NB4 (cell line): ENCODE measurements around the gene HOXC12.

ENCODE experiments used
- MAX ChIP-seq: IDR thresholded peaks from 2 replicates; pipeline ENCODE4 v1.6.1; 2011; ENCODE audit warnings: low read depth, low read length
- POLR2A ChIP-seq: IDR thresholded peaks from 2 replicates; pipeline ENCODE4 v1.6.1; 2011; ENCODE audit warnings: mild to moderate bottlenecking; ENCODE audit not compliant: insufficient read length; ENCODE audit errors: extremely low read depth
- TF ChIP-seq, protein P1 (sequence below): IDR thresholded peaks from one replicate; pipeline ENCODE4 v1.5.1; 2012; ENCODE audit warnings: low read depth, low read length

DNA sequence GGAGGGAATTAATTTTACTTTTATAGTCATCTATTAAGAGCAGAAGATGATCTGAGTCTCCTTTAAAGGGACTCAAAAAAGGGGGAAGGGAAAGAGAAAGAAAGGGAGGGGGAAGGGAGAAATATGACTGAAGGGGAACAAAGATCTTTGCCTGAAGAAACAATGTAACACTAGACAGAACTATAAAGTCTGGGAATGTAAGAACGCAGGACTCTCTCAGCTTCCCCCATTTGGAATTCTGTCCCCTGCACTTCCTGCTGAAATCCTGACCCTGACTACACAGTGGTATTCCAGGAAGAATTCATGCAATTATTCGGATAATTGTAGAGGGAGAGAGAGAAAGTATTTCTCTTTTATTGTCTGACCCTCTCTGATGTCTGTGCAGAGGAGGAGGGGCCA lies 9.6 kb downstream of the HOXC12 start:
- TF ChIP-seq, protein P1, sequence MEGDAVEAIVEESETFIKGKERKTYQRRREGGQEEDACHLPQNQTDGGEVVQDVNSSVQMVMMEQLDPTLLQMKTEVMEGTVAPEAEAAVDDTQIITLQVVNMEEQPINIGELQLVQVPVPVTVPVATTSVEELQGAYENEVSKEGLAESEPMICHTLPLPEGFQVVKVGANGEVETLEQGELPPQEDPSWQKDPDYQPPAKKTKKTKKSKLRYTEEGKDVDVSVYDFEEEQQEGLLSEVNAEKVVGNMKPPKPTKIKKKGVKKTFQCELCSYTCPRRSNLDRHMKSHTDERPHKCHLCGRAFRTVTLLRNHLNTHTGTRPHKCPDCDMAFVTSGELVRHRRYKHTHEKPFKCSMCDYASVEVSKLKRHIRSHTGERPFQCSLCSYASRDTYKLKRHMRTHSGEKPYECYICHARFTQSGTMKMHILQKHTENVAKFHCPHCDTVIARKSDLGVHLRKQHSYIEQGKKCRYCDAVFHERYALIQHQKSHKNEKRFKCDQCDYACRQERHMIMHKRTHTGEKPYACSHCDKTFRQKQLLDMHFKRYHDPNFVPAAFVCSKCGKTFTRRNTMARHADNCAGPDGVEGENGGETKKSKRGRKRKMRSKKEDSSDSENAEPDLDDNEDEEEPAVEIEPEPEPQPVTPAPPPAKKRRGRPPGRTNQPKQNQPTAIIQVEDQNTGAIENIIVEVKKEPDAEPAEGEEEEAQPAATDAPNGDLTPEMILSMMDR = no peak
- TF ChIP-seq POLR2A (no peak), MAX (no peak)
